Melanocyte of skin (primary cell): ENCODE results near the gene NAPA. TPM values are rescaled to one million over a fixed set of nuclear protein-coding genes. Genes with fewer than 3 reads are reported as not detected.

Experiments
- total RNA-seq, 2 donors: library from RNA; depleted of rRNA; stranded (reverse); fragments of >200 nt; gene quantifications; 2 replicates each; pipeline ENCODE4 v1.2.3, GENCODE V29; 2012

The NAPA gene
- 100 to 1,000 TPM; 269 to 270 TPM for total RNA-seq

GRCh38 chr19:47514869-47515588, at the start of gene NAPA:
Gene NAPA (minus strand): TSS chr19:47515063. CDS start chr19:47514940, 123 bp downstream.

GRCh38 chr19:47483800-47484690, 30.8 kb downstream of the NAPA start, which contains the start of gene KPTN:
Gene KPTN (minus strand): TSS chr19:47484219. CDS start chr19:47484160, 59 bp downstream.

GRCh38 chr19:47471733-47472457, 43.0 kb downstream of the NAPA start, which contains the start of gene SLC8A2:
Gene SLC8A2 (minus strand): TSS chr19:47471893. CDS start chr19:47466403, 5,490 bp downstream.

Other genes starting within 250 kb of the NAPA start
- gene INAFM1, start 240.2 kb downstream of the NAPA start, total RNA-seq = under 1 TPM; 0.69 to 1.00 TPM
- gene C5AR1, start 205.2 kb downstream of the NAPA start, total RNA-seq = under 1 TPM; under 0.01 to 0.33 TPM
- not detected for gene C5AR2, start 182.9 kb downstream of the NAPA start, total RNA-seq
- 10 to 100 TPM; 11.0 to 15.3 TPM for gene DHX34, start 165.7 kb downstream of the NAPA start, total RNA-seq
- 10 to 100 TPM; 11.0 to 29.3 TPM for gene MEIS3, start 95.5 kb downstream of the NAPA start, total RNA-seq
- gene SLC8A2, start 43.2 kb downstream of the NAPA start, total RNA-seq = 1 to 10 TPM in 1 of 2 donors, under 1 TPM in 1; 0.33 to 1.0 TPM
- gene KPTN, start 30.8 kb downstream of the NAPA start, total RNA-seq = 1 to 10 TPM; 4.5 to 8.0 TPM
- under 1 TPM in 1 of 2 donors, not detected in 1; 0.69 TPM for gene ZNF541, start 58.1 kb upstream of the NAPA start, total RNA-seq
- gene BICRA, start 94.1 kb upstream of the NAPA start, total RNA-seq = 10 to 100 TPM in 1 of 2 donors, 1 to 10 TPM in 1; 7.3 to 11.7 TPM
- 10 to 100 TPM; 14.5 to 18.3 TPM for gene EHD2, start 198.4 kb upstream of the NAPA start, total RNA-seq
- gene NOP53, start 230.5 kb upstream of the NAPA start, total RNA-seq = 10 to 100 TPM; 28.9 to 36.0 TPM